Skeletal muscle cell (primary cell): ENCODE data around the gene LCE3E.
"Not testable (repeated sequence)": the region's sequence is repeated elsewhere in the genome, so short reads cannot be mapped to it uniquely, and the experiment has no call there.

ENCODE experiments used
- DNase-seq: peaks from one replicate; pipeline ENCODE4 v3.0.0-alpha.2; 2010; ENCODE audit warnings: low read depth
- H3K4me3 ChIP-seq: 2 replicates; pipeline ENCODE4 v1.5.1; 2011; ENCODE audit warnings: low read depth, mild to moderate bottlenecking, control low read depth, low read length, moderate library complexity

LCE3E gene, protein sequence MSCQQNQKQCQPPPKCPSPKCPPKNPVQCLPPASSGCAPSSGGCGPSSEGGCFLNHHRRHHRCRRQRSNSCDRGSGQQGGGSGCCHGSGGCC

DNA sequence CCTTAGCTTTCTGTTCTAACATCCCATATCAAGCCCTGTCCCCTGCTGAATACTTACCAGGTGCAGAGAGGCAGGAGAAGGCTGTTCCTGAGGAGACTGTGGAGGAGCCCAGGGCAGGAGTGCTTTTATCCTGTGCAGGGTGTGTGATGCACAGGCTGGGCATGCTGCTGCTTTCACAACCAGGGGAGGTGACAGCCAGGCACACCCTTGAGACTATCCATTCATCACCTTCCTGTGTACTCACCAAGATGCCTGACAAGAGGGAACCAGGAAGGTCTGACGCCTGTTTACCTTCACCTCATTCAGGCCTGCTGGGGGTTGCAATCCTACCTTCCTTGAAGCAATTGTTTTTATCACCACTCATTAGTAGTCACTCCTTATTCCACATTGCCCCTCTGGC, at the start of gene LCE3E:
TSS of gene LCE3E (minus strand) at position 100 of the 400 bp plus-strand sequence. CDS start 572 bp downstream, outside the sequence.
- DNase-seq = no peak
- no peak within 1 kb of the TSS for H3K4me3 ChIP-seq

DNA sequence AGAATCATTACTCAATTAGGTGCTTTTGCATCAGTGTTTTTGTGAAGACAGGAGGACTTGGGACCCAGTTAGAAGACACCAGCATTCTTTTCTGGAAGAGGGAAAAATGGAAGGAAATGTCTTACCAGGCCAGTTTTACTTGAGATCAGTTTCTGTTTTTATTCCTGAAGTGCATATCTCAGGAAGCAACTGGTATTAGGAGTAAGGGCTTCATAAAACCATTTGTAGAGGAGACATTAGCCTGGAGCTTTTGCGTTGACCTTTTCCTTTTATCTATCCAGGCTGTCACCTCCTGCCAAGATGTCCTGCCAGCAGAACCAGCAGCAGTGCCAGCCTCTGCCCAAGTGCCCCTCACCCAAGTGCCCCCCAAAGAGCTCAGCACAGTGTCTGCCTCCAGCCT, 46.9 kb upstream of the LCE3E start, which contains the start of gene LCE3B:
TSS of gene LCE3B (plus strand) at position 301 of the 400 bp plus-strand sequence. CDS start at position 301, 0 bp downstream.
- DNase-seq = no peak
- no peak within 1 kb of the TSS for H3K4me3 ChIP-seq

DNA sequence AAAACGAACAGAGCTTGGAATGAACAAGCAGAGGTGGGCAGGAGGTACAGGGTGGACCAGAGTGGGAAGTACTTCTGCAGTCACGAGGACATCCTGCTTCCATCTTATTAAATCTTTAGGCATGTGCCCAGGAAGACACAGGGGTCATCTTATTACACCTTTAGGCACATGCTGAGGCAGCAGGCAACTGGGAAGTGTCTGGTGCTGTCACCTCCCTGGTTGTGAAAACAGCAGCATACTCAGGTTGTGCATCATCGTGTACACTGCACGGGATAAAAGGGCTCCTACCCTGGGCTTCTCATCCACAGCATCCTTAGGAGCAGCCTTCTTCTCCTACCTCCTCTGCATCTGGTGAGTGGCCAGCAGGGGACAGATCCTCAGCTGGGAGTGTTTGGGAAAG, 33.4 kb upstream of the LCE3E start, which contains the start of gene LCE3C:
TSS of gene LCE3C (plus strand) at position 301 of the 400 bp plus-strand sequence. CDS start 498 bp downstream, outside the sequence.
- DNase-seq = no peak
- H3K4me3 ChIP-seq = no peak within 1 kb of the TSS

DNA sequence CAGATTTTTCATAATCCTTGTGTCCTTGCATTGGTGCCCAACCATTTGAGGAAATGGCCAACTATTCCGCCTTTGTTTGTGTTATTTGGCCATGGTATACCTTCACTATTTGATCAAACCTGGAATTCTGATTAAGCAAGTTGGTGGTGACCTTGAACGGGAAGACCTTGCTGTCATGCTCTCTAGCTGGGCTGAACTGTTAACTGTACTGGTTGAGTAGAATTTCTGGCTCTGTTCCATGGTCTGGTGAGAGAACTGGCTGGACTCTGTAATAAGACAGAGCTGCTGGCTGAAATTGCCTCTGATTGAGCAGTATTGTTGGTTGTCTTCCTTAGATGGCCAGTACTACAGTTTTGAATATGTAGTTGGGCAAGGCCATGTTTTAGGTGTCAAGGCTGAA, 30.4 kb upstream of the LCE3E start:
- no peak overlapping the region for H3K4me3 ChIP-seq
- no peak for DNase-seq

DNA sequence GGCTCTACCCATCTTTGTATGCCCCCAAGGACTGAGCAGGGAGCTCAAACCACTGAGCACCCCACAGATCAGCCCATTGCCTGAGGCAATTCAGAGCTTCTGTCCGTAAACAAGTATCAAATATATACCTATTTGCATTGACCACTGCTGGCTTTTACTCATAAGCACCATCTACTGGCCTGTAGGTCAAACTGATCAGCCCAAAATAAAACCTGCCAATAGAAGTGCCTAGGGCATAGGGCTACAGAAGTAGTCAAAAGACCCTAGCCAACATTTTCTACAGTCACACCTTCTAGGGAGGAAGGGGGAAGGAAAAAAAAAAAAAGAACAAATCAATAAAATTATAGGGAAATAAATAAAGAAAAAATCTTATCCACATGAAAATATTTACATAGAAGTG, 19.0 kb upstream of the LCE3E start:
- H3K4me3 ChIP-seq = no peak overlapping the region
- DNase-seq = no peak

DNA sequence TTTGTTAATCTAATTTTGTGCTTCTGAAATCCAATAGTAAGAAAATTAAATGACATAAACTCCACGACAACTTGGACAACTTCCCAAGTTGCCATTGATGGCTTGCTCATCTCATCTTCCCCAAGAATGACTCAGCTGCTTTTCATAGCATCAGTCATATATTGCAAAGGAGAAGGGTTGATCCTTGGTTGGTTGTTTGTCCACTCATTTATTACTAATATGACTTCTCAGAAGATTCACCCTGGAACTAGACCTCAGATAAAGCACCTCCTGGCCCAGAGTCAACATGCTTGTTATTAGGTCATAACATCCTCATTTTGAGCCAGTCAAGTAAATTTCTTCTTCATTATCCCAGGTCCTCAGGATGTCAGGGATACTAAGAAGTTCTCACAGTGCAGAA, 16.1 kb upstream of the LCE3E start:
- H3K4me3 ChIP-seq = no peak overlapping the region
- no peak for DNase-seq

DNA sequence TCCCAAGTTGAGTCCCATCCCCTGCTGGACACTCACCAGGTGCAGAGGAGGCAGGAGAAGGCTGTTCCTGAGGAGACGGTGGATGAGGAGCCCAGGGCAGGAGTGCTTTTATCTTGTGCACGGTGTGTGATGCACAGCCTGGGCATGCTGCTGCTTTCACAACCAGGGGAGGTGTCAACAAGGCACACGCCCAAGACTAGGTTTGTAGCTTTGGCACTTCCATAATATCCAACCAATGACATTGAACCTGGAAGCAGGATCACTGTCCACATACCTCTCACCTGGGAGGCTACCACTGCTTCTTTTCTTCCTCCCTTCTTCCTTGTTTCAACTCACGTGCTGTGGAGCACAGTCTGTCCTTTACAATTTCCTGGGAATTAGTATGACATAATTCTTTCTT, 13.9 kb upstream of the LCE3E start, which contains the start of gene LCE3D:
TSS of gene LCE3D (minus strand) at position 84 of the 400 bp plus-strand sequence. CDS start 580 bp downstream, outside the sequence.
- no peak within 1 kb of the TSS for H3K4me3 ChIP-seq
- DNase-seq = no peak

DNA sequence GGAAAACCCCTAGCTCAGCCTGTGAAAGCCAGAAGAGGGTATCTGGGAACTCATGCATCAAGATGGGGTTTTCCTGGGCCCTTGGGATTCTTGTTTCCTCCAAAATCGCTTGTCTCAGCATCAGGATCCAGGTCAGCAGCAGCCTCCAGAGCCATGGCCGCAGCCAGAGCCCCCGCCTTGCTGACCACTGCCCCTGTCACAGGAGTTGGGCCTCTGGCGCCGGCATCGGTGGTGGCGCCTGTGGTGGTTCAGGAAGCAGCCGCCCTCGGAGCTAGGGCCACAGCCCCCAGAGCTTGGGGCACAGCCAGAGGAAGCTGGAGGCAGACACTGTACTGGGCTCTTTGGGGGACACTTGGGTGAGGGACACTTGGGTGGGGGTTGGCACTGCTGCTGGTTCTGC, 12.9 kb upstream of the LCE3E start:
- not testable (repeated sequence) for H3K4me3 ChIP-seq, DNase-seq

DNA sequence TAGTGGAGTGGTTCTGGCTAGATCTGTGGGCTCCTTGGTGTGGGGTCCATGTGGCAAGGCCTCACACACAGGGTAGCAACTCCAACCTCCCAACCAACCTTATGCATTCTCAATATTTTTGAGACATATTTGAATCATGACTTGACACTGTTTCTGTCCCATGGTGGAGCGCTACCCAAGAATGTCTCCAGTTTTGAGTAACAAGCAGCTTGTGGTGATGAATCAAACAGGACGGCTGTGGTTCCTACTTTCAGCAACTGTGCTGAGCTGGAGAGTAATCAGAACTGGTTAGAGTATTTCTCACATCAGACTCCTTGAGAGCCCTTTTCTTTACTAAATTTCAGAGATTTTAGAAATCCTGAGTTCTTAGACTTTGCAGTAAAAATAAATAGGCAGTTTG, 10.6 kb upstream of the LCE3E start:
- no peak overlapping the region for H3K4me3 ChIP-seq
- DNase-seq = no peak

DNA sequence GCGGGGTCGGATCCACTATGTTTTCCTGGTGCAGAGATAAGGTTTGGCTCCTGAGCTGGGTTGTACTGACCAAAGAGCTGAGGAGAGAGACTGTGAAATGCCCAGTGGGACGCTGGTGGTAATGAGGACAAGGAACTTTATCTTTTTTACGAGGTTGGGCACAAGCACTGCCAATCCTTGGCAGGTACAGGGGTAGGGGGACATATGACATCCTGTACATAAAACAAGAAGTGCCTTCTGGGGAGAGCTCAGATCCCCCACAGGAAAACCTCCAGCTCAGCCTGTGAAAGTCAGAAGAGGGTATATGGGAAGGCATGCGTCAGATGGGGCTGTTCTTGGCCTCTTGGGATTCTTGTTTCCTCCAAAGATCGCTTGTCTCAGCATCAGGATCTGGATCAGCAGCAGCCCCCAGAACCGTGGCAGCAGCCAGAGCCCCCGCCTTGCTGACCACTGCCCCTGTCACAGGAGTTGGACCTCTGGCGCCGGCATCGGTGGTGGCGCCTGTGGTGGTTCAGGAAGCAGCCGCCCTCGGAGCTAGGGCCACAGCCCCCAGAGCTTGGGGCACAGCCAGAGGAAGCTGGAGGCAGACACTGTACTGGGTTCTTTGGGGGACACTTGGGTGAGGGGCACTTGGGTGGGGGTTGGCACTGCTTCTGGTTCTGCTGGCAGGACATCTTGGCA, 905 bp downstream of the LCE3E start:
- no peak overlapping the region for H3K4me3 ChIP-seq

DNA sequence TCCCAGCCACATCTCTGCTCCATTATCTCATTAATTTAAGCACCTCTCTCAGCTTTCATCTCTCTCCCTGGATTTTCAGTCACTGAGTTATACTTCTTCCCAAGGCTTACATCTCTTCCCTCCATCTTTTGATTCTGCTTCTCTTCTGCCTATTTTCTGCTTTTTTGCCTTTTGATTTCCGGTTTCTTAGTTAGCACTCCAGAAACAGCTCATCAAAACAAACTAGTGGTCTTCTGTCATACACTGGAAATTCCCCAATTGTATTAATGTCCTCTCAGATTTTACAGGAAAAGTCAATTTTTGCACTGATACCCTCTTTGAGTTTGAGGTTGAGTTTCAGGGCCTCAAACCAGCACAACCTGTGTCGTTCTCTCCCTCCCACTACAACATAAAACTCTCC, 1.5 kb downstream of the LCE3E start:
- H3K4me3 ChIP-seq = no peak overlapping the region
- no peak for DNase-seq

More for the DNA sequence above, 905 bp downstream of the LCE3E start:
- DNase-seq = no peak

DNA sequence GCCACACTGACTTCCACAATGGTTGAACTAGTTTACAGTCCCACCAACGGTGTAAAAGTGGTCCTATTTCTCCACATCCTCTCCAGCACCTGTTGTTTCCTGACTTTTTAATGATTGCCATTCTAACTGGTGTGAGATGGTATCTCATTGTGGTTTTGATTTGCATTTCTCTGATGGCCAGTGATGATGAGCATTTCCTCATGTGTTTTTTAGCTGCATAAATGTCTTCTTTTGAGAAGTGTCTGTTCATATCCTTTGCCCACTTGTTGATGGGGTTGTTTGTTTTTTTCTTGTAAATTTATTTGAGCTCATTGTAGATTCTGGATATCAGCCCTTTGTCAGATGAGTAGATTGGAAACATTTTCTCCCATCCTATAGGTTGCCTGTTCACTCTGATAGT, 18.2 kb downstream of the LCE3E start:
- DNase-seq, H3K4me3 ChIP-seq: not testable (repeated sequence)

DNA sequence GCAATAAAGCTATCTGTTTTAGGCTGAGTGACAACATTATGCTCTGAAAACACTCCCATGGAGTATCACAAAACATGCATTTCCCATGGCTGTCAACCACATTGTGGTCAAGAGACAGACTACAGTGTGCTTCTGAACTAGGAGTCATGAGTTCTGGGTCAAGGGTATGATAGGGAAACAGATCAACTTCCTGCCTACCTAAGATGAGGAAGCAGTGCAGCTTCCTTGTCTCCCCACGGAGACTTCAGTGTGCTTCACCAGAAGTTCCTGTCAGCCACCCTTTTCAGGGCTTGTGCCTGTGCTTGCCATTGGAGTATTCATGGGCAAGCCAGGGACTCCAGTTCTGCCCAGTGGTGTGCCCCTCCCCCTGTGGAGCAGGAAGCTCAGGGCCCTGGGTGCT, 19.9 kb downstream of the LCE3E start:
- no peak overlapping the region for H3K4me3 ChIP-seq
- no peak for DNase-seq

DNA sequence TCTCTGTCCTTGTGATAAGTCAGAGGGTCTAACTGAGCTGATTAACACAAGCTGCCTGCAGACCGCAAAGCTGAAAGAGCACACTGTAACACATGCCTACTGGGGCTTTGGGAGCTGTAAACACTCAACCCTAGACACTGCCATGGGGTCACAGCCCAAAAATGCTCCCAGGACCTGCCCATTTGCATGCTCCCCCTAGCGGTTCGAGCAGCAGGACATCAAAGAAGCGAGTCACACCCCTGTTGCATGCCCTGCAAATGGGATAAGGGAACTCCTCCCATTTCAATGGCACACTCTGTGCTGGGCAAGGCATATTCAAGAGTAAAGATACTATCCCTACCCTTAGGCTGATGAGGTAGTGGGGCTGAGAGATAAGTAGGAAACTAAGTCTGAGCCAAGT, 22.8 kb downstream of the LCE3E start:
- H3K4me3 ChIP-seq = no peak overlapping the region
- DNase-seq = no peak

DNA sequence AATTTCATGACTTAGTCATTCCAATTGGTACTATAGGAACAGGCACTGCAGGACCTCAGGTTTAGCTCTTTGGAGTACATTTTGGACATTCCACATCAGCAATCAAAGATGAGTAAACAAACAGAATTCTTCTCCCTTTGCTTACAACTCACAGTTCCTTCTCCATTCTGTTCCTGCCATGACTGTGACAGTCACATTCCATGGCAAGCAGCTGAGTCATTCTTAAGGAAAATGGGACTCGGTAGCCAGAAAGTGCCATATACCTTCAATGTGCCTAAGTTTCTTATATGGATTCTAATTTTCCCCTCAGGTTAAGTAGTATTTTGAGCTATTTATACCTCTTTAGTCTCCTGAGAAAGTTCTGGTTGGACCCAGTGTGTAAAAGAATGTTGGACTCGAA, 26.7 kb downstream of the LCE3E start:
- no peak overlapping the region for H3K4me3 ChIP-seq
- DNase-seq = no peak

DNA sequence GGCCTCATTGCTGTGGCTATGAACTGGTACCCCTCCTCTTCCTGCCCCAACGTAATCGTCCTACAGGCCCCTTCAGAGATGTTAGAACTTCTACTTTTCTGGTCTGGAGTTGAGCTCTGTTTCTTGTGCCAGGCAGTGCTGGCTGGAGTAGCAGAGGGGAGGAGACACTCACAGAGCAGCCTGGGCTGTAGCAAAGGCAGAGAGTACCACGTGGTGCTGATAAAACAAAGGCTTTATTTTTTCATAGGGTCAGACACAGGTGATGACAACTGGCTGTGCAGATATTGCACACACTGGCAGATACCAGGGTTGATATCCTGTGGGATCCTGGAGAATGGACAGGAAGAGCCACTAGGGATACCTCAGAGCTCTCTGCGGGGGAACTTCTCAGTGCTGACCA, 29.1 kb downstream of the LCE3E start:
- no peak overlapping the region for H3K4me3 ChIP-seq
- DNase-seq = no peak

DNA sequence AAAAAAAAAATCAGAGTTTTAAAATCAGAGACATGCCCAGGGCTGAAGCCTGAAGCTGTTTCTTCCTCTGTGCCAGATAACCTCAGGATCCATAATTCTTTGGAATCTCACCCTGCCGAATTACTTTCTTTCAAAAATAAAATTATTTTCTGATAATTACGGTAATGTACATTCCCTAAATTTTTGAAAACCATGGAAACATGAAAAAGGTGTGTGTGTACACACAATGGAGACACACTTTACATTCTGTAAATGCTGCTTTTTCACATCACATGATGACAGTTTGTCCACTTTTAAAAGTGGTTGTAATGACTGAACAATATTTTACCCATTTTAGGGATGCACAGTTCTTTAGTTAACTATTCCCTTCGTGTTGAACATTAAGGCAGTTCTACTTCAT, 30.8 kb downstream of the LCE3E start:
- no peak for DNase-seq
- H3K4me3 ChIP-seq = no peak overlapping the region

DNA sequence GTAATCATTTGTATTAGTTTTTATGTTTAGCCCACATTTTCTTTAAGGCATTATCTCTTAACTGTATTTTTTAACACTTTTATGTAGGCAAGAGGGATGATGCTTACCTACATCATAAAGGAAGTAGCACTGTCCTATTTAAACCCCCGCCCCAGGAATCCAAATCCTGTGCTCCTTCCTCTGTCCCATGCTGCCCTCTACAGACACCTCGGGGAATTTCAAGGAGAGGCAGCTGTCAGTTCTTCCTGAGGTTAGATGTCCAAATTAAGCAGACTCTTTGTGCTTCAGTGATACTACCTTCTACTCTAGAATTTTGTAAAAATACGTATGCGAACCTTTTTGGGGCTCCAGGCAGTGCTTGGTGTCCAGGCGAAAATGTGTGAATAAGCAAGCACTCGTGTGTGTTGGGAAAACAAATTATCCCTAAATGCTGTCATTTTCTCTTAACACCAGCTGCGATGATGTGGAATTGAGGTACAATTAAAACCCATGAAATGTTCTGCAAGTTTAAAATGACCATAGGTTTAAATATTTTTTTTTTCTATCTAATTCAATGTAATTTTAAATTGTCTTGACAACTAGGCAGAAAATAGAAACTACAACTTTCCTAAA, 33.1 kb downstream of the LCE3E start:
- H3K4me3 ChIP-seq = no peak overlapping the region
- DNase-seq = no peak

DNA sequence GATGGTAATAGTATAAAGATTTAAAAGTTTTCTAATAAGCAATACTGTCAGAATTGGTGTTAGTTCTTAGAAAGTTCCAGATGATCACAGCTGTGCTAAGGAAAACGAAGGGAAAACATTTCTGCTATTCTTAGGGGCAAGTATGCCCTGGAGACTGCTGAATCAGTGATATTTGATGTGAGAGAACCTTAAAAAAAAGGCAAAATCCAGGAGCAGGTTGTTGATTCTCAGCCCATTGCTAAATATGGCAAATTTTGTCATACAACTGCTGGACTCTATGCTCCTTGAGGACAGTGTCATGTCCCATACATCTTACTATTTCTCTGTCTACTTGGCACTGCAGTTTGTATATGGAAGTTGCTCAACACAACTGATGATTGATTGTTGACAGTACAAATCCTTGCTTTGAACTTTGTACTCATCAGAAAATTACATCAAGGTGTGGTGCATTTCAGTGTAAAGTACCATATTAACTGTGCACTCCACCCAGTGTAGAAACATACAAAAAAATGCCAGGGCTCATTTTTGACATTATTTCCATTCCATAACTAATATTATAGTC, 41.4 kb downstream of the LCE3E start:
- DNase-seq = no peak
- no peak overlapping the region for H3K4me3 ChIP-seq

DNA sequence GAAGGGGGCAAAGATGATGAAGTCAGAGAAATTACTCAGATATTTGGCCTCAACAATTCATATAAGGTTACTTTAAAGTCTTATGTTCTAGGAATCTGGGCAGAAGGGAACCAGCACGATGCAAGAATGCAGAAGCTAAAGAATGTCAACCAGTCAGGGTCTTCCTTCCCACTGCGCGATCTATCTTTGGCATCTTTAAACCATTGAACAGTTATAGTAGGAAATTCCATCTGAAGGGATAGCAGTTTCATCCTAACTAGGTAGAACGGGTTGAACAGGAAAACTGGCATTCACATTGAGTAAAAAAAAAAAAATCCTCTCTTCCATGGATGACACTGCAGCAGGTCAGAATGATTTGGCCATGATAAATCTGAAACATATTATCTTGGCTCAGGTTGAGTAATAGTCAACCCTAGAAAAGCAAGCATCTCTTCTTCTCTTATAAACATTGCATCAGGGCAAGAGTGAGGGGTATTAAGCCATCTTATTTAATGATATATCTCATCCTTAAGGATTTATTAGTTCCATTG, 46.0 kb downstream of the LCE3E start:
- H3K4me3 ChIP-seq = no peak overlapping the region
- DNase-seq = no peak
